GM03348 (cell line): ENCODE data around the gene ESPL1.
A peak's percentile ranks its signal among the peaks of the same experiment; 100 is the strongest.

ENCODE experiments used
- DNase-seq: peaks from one replicate; pipeline ENCODE4 v3.0.0; 2012; ENCODE audit warnings: low spot score

Gene ESPL1

DNA sequence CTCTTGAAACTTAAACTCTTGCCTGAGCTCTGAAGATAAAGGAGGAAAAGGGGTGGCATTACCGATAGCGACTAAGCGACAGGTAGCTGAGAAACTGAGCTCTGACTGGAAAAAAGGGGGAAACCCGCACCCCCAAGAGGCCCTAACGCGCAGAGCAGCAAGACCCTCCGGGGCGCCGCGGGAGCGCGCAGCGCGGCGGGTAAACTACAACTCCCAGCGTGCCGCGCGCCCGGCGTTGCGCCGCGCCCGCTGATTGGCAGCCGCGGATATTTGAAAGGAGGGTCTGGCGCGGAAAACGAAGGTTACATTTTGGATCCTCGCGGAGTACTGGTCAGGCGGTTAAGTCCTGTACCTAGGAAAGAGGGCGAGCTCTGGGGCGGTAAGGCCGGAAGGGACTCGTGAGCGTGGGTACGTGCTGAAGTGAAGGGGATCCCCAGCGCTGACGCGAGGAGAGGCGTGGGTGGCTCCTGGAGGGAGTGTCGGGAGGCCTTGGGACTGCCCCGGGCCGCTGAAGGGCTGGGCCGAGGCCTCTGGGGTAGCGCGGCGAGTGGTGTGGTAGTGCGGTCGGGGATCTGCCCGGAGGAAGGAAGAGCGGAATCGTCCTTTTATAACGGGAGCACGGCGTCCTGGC is at the start of gene ESPL1:
TSS of gene ESPL1 (plus strand) at position 301 of the 631 bp plus-strand sequence. CDS start 468 bp downstream, outside the sequence.
- DNase-seq, result peak; percentile 93

DNA sequence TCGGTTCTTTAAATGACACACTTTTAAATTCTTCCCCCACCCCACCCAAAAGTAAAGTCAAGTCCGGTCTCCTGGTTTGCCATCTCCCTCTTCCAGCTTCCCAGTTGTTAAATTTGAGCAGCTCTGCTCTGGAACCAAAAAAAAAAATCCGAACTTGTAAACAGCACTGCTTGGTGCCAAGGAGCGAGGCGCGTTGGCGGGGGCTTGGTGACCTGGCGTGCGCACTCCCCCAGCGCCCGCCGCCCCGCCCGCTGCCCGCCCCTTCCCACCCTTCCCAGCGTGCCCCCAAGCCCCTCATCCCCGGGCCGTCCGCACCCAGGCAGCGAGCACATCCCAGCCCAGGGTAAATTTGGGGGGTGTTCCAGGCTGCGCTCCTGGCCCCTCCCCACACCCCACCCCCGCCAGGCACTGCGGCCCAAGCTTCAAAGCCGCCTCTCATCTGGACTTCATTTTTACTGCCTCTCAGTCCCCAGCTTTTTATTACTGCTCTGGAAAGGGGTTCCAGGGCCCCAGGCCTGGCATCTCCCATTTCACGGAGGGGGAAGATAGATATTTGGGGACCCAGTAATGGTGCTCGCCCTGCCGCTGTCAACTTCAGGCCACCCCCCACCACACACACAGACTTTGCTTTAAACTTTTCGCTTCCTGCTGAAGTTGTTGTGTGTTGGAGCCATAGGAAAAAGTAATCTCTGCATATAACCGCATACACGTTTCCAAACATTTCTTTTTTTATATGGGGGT is 49.4 kb upstream of the ESPL1 start:
- peak; percentile 72 for DNase-seq

DNA sequence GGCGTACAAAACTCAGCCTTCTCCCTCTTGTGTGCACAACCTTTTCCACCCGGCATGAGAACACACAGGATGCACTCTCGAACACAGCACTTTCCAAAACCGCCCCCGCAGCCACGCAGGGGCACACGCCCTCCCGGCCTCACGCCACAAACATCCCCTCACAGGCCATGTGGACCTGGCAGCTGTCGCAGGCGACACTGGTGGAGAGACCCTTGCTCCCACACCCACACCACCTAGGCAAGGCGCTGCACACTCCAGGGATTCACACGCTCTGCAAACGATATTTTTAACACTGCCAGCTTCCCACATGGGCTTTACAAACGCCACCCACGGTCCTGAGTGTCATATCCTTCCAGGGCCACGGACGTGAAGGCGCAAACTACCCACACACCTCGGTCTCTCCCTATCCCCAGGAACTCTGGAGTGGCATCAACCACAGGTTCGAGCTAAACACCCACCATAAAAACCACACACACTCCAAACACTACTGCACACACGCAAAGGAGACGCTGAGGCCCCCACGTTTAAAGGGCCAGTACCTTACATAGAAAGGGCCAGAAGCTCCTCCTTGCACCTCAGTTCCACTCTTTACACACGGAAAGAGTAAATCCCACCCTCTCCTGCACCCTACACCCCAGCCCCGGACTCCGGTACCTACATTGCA is 48.7 kb upstream of the ESPL1 start:
- DNase-seq, result peak; percentile 69

DNA sequence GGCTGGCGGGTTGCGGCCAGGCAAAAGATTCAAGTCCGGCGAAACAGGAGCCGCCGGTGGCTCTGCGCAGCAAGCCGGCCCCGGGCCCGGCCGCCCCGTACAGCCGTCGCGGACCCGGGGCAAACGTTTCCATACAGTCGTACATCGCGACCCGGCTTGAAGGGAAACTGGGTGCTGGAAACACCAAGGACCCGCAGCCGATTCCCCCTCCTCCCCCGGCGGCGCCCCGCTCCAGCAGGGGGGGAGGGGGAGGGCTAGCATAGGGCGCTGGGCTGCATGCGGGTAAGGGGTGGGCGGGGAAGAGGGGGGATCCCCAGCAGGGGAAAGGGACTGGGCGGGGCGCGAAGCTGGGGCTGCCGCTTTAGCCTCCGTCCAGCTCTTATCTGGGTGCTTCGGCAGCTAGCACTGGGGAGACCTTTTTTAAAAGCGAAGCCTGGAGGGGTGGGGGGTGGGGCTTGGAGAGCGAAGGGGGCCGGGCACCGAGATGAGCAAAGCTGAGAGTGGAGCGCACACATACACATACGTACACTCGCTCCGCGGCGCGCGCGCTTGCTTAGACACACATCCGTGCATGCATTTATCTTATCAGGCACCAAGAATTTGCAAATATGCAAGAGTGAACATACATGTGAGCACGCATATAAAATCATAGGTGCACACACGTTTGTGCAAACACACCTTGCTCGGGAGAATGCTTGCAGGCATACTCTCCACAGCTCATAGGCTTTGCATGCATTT is 48.0 kb upstream of the ESPL1 start:
- DNase-seq, result peak; percentile 74

DNA sequence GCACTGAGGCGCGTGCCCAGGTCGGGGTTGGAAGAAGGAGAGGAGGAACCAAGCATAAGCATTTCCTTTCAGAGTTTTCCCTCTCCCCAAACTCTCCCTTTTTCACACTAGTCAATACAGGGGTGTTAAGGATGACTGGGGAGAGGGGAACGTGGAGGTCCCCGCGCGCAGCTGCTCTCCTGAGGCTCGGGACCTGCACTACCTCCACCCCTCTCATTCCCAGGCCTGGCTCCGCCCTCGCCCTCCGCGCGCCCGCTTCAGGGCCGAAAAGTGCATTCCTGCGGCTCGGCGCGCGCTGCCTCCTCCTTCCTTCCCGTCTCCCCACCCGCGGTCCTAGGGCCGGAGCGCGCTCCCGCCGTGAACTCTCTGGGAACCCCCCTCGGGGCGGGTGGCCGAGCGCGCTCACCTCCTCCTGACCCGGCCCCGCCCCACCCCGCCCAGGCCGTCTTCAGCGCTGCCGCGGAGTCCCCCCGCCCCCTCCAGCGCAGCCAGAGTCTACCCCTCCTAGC is 47.4 kb upstream of the ESPL1 start:
- peak; percentile 98 for DNase-seq

DNA sequence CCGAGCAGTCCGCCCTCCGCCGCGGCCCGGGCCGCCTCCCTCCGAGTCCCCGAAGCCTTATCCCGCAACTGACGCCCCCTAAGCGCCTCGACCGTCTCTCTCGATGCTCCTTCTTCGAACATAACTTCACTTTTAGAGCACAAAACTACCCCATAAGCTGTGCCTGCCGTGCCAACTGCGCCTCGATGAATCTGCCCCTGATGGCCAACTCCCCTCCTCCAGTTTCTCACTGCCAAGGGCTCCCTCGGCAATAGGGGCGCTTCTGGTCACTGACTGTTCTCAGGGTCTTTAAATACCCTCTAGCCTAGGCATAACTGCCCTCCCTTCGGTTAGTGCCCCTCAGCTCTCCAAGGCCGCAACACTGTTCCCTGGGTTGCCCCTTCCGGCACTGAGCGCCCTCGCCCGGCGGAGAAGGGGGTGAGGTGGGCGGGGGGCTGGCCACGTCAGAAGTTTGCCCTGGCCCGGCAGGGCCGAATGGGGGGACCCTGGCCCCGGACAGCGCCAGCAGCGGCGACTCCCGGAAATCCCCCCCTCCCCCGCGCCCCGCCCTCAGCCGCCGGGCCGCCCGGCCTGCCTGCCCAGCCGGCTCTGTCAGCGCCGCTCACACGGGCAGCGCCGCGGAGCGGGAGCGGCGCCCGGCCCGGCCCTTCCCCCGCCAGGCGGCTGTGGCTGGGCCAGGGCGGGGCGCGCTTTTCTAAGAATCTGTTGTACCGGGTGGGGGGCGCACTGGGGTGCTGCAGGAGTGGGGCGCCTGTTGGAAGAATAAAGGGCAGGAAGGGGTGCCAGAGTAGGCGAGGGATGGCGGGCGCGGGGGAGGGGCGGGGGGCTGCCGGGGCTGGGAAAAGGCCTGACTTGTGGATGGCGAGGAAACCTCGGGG is 46.7 kb upstream of the ESPL1 start:
- DNase-seq, result peak; percentile 90

DNA sequence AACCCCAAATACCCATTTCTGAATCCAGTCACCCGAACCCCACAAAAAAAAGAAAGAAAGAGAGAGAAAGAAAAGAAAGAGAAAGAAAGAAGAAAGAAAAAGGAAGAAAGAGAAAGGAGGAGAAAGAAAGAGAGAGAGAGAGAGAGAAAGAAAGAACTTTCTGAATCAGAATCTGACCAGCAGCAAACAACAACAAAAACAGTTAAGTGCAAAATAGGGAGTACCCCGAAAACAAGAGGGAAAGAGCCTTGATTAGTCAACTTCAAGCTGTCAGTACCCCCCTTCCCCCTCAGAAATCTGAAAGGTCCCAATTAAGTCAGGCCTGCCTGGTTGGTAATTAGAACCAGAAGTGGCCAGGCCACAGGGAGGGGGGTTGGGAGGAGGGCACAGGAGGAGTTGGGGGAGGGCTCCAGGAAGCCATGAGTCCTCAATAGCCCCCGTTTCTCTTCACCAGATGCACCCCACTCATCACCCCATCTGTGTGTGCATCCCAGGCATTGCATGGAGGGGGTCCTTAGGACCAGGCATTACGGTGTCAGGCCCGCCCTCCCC is 45.9 kb upstream of the ESPL1 start:
- DNase-seq, result peak; percentile 50

DNA sequence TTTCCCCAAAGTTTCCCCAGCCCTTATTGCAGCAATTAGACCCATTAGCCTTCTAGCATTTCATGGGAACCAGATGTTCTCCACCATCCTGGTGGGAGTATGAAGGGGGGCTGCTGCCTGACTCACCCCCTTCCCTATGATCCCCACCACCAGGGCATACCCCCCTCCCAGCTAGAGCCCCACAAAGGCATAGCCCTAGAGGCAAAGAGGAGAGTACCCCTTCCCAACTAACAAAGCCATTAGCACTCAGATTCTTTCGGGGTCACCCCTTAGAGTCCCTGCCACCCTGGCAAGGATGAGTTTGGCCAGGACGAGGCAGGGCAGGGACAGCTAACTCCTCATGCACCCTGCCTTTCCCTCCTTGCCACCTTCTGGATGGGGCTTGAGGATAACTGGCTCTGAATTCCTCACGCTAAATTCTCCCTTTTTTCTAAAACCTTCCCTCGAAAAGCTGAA is 45.3 kb upstream of the ESPL1 start:
- DNase-seq, result no peak

DNA sequence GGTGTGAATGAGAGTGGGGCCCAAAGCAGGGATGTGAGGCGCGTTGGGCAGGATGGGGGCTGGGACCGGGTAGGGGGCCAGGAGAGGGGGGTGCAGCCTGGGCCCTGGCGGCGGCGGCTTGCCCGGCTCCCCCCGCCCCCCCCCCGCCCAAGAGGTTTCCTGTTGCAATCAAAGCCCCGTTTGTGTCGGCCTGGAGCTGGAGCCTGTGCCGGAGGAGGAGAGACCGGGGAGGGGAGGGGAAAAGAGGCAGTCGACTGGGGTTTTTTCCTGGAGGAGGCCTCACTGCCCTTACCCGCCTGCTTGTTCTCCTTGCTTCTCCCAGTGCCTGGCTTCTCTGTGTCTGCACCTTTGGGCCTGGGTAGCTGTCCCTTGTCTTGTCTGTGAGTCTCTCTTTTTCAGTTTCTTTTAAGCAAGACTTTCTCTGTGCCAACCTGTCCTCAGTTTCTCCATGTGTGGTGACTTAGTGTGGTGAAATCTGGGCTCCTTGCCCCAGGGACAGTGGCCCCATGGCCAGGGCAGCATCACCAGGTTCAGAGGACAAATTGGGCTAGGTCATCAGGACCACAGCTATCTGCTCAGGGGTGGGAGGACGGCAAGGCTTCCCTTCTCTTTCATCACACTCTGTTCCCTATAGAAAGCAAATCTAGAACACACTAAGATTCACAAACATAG is 44.6 kb upstream of the ESPL1 start:
- peak; percentile 76 for DNase-seq

DNA sequence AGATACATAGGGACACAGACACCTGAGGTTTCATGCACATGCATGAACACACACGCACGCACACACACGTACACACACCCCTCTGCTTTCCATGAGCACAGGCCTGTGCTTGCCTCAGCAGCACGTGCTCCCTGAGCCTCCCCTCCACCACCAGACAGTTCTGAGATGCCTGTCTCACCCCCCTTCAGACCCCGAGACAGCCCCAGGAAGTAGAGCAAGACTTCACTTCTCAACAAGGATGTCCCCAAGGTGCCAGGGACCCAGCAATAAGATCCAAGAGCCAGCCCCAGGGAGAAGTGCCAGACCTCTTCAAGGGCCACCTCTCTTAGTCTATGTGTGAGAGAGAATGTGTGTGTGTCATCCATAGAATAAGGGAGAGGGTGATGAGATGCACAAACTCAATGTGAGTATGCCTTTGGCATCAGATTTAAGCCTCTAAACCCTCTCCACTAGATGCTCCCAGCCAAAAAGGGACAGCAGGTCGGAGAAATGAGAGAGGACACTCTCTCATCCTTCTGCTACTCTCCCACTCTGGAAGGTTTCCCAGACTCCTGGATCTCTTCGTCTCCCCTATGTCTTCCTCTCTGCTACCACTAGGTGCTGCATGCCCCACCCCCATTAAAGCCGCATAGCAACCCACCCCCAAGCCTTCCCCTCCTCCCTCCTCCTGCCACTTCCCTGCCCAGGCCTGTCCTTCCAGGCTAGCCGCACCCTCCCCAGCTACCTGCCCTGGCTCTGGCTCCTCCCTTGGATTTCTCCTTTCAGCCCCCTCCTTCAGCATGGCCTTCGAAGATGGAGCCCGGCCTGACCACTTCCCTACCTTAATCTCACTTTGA is 43.8 kb upstream of the ESPL1 start:
- DNase-seq, result peak; percentile 44

DNA sequence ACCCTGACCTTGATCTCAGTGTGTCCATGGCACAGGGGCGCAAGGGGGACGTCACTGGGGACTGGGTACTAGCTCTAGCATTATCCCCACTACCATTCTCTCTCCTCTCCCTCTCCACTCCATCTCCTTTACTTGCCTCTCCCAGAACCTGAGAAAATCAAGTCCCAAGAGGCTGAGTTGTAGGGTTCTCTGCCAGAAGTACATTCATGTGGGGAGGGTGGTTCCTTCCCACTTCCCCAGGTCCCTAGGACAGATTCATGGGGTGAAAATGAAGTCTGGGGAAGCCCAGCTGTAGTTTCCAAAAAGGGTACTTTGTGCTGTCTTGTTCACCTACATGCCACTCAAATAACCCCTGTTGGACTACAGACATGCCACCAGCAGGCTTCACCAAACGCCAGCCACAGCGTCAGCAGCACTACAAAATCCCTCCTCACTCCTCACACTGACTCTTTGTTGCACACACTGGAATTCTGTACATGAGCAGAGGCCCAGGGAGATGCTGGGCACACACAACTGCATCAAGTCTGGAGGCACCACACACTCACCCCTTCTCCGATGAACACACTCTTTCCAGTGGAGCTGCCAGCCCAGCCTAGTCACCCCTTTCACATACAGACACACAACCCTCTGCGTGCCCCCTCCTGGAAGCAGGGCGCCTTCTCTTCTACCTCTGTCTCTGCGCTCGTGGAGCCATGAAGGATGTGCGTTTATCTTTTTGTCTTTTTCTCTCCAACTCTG is 43.0 kb upstream of the ESPL1 start:
- peak; percentile 58 for DNase-seq

DNA sequence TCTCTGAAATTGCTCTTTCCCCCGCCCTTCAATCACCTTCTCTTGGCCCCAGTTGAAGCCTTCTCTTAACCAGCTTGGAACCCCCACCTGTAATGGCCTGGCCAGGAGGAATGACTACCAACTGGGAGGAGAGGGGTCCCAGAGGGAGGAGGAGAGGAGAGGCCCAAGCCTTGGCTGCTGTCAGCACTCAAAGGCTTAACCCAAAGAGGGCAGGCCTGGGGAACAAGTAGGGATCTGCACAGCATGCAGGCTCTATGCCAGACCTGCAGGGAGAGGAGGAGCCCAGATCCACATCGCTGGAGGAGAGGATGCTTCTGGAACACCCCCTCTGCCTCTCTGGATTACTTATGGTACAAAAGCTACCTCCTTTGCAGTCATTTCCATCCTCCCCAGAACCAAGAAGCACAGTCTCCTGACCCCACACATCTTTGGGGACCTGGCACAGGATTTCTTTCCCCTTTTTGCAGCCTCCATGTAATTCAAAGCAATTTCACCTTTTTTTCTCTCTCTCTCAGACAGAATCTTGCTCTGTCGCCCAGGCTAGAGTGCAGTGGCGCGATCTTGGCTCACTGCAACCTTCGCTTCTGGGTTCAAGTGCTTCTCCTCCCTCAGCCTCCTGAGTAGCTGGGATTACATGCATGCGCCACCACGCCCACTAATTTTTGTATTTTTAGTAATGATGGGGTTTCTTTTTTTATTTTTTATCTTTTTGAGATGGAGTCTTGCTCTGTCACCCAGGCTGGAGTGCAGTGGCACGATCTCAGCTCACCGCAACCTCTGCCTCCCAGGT is 42.3 kb upstream of the ESPL1 start:
- DNase-seq, result no peak

DNA sequence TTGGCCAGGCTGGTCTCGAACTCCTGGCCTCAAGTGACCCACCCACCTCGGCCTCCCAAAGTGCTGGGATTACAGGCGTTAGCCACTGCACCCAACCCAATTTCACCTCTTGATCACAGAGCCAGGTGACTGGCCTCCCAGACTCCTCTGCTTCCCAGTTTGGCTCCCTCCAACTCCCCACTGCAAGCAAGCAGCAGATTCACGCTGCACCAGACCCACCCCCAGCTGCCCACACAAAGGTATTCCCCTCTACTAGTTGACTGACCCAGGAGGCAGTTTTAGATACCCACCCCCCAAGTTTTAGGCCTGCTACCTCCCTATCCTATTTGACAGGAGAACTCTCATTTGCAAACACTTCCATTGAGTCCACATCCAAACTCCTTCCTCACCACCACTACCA is 41.3 kb upstream of the ESPL1 start:
- no peak for DNase-seq

DNA sequence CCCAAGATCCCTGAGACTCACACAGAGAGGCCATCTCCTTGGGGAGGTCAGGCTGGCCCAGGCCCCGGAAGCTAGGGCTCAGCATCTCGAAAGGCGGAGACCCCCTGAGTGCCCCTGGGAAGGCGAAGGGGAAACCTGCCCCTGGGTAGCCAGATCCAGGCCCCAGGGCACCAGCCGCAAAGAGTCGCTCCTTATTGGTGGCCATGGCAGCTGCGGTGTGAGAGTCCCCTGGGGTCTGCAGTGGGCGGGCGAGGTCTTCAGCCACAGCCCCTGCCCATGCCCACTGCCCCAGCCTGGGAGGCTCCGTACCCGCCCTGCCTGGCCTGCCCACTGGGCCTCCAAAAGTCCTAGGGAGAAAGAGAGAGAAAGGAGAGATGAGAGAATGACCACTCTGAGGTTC is 40.8 kb upstream of the ESPL1 start:
- DNase-seq, result no peak

DNA sequence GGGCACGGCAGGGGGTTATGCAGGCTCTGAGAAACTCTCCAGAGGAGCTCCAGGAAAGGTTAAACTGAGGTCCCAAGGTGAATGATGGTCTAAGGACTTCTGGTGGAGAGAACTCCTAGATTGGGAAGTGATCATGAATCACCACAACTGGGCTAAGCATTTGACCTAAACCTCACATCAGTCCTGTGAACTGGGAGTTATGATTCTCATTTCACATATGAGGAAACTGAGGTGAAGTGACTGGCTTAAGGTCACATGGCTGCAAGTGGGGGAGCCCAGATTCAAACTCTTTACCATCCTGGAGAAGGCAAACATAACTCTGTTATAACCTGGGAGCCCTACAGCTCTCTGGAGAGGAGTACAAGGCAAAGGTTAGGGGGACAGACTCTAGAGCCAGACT is 40.3 kb upstream of the ESPL1 start:
- DNase-seq, result no peak

DNA sequence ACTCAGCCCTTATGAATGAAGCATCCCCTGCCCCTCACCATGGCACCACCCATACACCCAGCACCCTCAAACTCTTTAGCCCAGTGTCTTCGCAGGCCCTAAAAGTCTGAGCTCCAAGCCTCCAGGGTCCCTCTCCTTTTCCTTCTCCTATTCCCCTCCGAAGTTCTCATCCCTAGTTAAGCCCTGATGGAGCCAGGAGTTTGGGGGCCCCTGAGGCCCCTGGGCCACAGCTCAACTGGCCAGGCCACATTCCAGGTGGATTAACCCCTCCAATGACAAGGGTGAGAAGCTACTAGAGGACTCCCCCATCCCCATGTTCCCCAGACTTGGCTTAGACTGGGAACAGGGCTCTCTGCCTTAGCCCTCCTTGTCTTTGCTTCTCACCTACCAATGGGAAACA is 38.6 kb upstream of the ESPL1 start:
- DNase-seq, result no peak

DNA sequence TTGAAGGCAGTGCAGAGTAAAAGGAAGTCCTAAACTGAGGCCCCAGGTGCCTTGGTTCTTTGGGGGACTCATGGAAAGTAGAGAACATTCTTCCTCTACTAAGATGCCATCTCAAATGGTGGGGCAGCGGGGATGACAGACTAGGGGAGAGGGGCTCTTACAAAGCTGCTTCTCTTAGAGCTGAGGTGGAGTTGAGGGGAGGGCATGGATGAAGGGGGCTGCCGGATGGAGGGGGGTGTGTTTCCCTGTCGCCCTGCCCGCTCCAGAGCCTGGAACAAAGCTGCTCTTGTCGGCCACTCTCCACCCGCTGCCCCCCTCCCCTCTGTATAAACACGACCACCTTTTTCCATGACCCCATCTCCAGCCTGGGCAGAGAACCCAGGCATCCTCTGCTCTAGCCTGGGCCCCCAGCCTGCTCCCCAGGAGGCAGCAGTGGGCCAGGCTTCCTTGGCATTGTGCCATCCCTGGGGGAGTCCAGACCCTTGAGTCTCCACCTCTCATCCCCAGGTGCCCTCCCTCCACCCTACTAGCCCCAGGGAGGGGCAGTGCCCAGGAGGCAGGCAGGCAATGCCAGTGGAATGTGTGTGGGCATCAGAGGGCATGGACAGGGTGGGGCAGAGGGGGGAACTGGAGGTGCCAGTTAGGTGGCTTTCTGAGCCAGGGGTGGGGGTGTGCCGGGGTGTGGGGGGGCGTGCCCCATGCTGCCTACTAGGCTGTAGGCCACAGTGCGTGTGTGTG is 37.8 kb upstream of the ESPL1 start:
- DNase-seq, result no peak

DNA sequence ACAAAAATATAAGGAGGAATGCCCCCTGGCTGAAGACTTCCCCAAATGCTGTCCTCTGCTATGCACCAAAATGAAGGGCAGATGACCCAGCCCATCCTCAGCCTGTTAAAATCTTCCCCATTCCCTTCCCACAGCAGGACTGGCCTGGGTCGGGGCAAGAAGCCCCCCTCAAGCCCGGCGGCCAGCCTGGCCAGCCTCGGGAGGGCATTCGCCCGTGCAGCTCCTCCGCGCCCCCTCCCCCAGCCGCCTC is 36.5 kb upstream of the ESPL1 start:
- no peak for DNase-seq
